CD4-positive, alpha-beta T cell (primary cell): ENCODE measurements around the gene TTC9B. TPM values are rescaled to one million over a fixed set of nuclear protein-coding genes. Genes with fewer than 3 reads are reported as not detected.

ENCODE experiments used
- ATAC-seq: fragments of 200-7000 bp; cut with Tn5 transposase; one replicate; pipeline ENCODE4 v1.10.0; 2022; ENCODE audit warnings: mild to moderate bottlenecking; ENCODE audit not compliant: poor library complexity
- CTCF ChIA-PET: fragments of 350-600 bp; sonication (Branson Sonifier 250); formaldehyde crosslinking; loops from one replicate; lab custom pipeline; 2021; ENCODE audit warnings: antibody characterized with exemption, inconsistent platforms; lab: Charles Lee
- POLR2A ChIA-PET: fragments of 350-600 bp; sonication (Branson Sonifier 250); formaldehyde crosslinking; loops from one replicate; lab custom pipeline; 2021; ENCODE audit warnings: antibody characterized with exemption, inconsistent platforms; lab: Charles Lee
- DNase-seq, 14 experiments: peaks; one replicate each; pipeline ENCODE4 v3.0.0-alpha.2; 2013 to 2020; ENCODE audit warnings: mixed read lengths in 2 of 14
- H3K27ac ChIP-seq, 2 donors: one replicate each; pipeline versions ENCODE4 v1.5.1 to v1.7.0; 2013; ENCODE audit warnings: low read length in 2 of 2, low read depth in 1 of 2, mild to moderate bottlenecking in 1 of 2
- H3K27me3 ChIP-seq, 2 experiments: 1 replicate in 1 of 2; 2 replicates in 1 of 2; pipeline versions ENCODE4 v1.6.1 to v1.7.0; 2013; ENCODE audit warnings: low read length in 2 of 2, control low read depth in 1 of 2, mild to moderate bottlenecking in 1 of 2, moderate library complexity in 1 of 2; ENCODE audit not compliant: insufficient read depth in 2 of 2, control insufficient read depth in 1 of 2
- H3K36me3 ChIP-seq: one replicate; pipeline ENCODE4 v1.6.1; 2013; ENCODE audit warnings: low read length, control low read depth; ENCODE audit not compliant: insufficient read depth
- H3K4me1 ChIP-seq: one replicate; pipeline ENCODE4 v1.6.1; 2013; ENCODE audit warnings: low read length, control low read depth; ENCODE audit not compliant: insufficient read depth
- H3K4me3 ChIP-seq: one replicate; pipeline ENCODE4 v1.5.1; 2013; ENCODE audit warnings: mild to moderate bottlenecking, low read length, moderate library complexity
- H3K9me3 ChIP-seq, 2 experiments: 1 replicate in 1 of 2; 2 replicates in 1 of 2; pipeline versions ENCODE4 v1.6.1 to v1.7.0; 2013; ENCODE audit warnings: low read length in 2 of 2, mild to moderate bottlenecking in 2 of 2, control low read depth in 1 of 2, moderate library complexity in 1 of 2; ENCODE audit not compliant: control insufficient read depth in 1 of 2, insufficient read depth in 1 of 2
- H3K27ac Mint-ChIP-seq: one replicate; pipeline ENCODE4 v1.8.0; 2020; ENCODE audit warnings: mixed read lengths
- H3K27me3 Mint-ChIP-seq: one replicate; pipeline ENCODE4 v1.8.0; 2021; ENCODE audit warnings: mixed read lengths
- H3K36me3 Mint-ChIP-seq: one replicate; pipeline ENCODE4 v1.8.0; 2021; ENCODE audit warnings: low read depth, mixed read lengths
- H3K4me1 Mint-ChIP-seq: one replicate; pipeline ENCODE4 v1.8.0; 2021; ENCODE audit warnings: low read depth, mixed read lengths
- H3K4me3 Mint-ChIP-seq: one replicate; pipeline ENCODE4 v1.8.0; 2020; ENCODE audit warnings: mild to moderate bottlenecking, mixed read lengths
- H3K9me3 Mint-ChIP-seq: one replicate; pipeline ENCODE4 v1.8.0; 2020; ENCODE audit warnings: mixed read lengths
- CTCF ChIP-seq: fragments of 200-600 bp; IDR thresholded peaks from one replicate; pipeline ENCODE4 v1.8.0; 2022; ENCODE audit warnings: antibody characterized with exemption, mild to moderate bottlenecking
- intact Hi-C, 2 experiments: fragments of 100-400 bp; cut with DNase I in 1 of 2; cut with micrococcal nuclease in 1 of 2; formaldehyde crosslinking; loops; one replicate each; pipeline versions ENCODE4 v1.15.1 to v1.9.0; 2023 to 2025; cut with DNase I, micrococcal nuclease
- total RNA-seq, 174 experiments: library from RNA in 2 of 174; stranded (reverse) in 2 of 174; gene quantifications; one replicate each; pipeline ENCODE4 v1.2.3 and lab custom pipeline; 2021 to 2026

The TTC9B gene
- total RNA-seq, 2 experiments from 2014 or later: not detected

DNA sequence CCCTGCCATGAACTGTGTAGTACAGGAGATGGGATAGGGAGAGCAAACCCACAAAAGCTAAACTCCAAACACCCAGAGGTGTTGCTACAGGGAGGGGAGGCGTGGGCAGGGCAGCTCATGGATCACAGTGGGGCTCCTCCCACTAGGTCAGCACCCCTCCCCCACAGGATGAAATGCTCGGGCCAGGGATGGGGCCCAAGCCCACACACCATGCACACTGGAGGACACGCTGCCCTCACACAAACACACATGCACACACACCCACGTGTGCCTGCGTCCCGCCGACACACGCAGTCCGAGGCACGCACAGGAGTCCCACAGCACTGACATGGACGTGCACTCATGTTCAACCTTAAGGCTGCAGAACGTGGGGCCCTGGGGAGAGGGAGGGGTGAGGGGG is 14.3 kb upstream of the TTC9B start:
- POLR2A ChIA-PET: no interaction called here
- Histone ChIP-seq H3K4me3 (no peak overlapping the region), H3K27ac (no peak overlapping the region), H3K4me1 (no peaks in the 10 kb centered on the region), H3K27me3 (no peaks in the 10 kb centered on the region), H3K36me3 (peaks cover 41% of the 10 kb centered on the region), H3K9me3 (no peaks in the 10 kb centered on the region)
- Mint-ChIP-seq H3K36me3 (peaks cover 37% of the 10 kb centered on the region), H3K27ac (no peak overlapping the region), H3K27me3 (peaks cover 5% of the 10 kb centered on the region), H3K9me3 (no peaks in the 10 kb centered on the region), H3K4me3 (no peak overlapping the region), H3K4me1 (peaks cover 12% of the 10 kb centered on the region)
- no peak for DNase-seq
- intact Hi-C loops: no loop called here
- no peak for TF ChIP-seq CTCF
- CTCF ChIA-PET: no interaction called here
- no peak for ATAC-seq

DNA sequence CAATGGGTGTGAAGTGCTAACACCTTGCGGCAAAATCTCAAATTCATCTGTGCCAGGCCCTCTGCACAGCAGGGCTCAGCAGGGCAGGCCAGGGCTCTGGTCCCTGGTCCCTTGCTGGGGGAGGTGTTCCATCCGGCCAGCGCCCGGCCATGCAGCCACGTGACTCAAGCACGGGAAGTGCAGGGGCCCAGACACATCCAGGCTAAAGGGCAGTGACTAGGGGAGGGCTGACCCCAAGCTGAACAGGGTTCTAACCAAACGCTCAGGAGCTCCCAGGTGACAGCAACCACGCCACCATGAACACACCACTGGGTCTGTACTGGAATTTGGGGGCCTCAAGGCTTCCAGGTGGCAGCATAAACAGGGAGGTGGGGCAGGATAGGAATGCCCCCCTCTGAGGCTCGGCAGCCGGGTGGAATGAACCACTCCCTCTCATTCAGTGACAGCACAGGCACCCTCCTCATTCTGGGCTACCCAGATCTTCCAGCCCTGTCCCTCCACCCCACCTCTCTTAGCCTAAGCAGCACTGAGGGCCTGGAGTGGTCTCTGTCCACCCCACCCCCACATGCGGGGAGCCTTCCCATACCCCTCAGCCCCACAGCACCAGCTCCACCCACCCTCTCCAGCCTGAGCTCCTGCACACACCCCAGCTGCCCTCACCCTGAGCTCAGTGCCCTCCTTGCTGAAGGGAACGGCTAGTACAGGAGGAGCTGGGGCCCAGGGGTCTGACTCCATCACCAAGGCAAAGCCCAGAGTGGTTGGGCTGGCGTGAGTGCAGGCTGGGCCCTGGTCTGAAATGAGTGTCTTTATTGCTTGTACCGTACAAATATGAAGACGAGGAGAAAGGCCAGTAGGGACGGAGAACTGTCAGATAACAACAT is 13.6 kb upstream of the TTC9B start:
- ATAC-seq (no peak), DNase-seq (peak in 1 of 14 experiments; percentile 16)
- H3K9me3 ChIP-seq: peaks cover 0 to under 1% of the 10 kb centered on the region in 2 experiments
- peaks cover 35% of the 10 kb centered on the region for H3K36me3 ChIP-seq
- H3K4me1 ChIP-seq: peaks cover under 1% of the 10 kb centered on the region
- Mint-ChIP-seq H3K36me3 (peaks cover 30% of the 10 kb centered on the region), H3K4me1 (peaks cover 12% of the 10 kb centered on the region), H3K9me3 (no peaks in the 10 kb centered on the region), H3K27me3 (peaks cover 6% of the 10 kb centered on the region), H3K27ac (no peak overlapping the region), H3K4me3 (no peak overlapping the region)
- intact Hi-C loops: no loop called here
- TF ChIP-seq CTCF: no peak
- H3K27ac ChIP-seq: no peak overlapping the region
- ChIA-PET CTCF (no interaction called here), POLR2A (no interaction called here)
- no peak overlapping the region for H3K4me3 ChIP-seq
- H3K27me3 ChIP-seq: no peaks in the 10 kb centered on the region

DNA sequence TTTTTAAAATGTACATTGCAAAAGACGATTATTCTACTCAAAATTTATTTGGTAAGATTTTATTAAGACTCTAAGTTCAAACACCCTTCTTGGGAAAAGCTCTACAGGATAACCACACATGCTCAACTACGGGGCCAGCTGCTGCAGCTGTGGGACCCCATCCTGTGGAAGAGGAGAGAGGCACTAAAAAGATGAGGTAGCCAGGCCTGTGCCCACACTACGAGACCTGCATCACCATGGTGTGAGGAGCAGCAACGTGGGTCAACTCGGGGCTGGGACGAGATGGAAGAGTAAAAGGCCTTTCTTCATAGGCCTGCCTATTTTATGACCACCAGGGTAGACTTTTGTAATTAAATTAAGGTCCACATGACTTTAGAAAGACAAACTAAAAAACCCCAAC is 12.9 kb upstream of the TTC9B start:
- POLR2A ChIA-PET: no interaction called here
- Histone ChIP-seq H3K36me3 (peaks cover 28% of the 10 kb centered on the region), H3K27ac (no peak overlapping the region), H3K4me3 (no peak overlapping the region), H3K9me3 (peaks cover 0 to 8% of the 10 kb centered on the region in 2 experiments), H3K4me1 (peaks cover 8% of the 10 kb centered on the region), H3K27me3 (peaks cover 6 to 7% of the 10 kb centered on the region in 2 experiments)
- TF ChIP-seq CTCF: no peak
- CTCF ChIA-PET: no interaction called here
- H3K9me3 Mint-ChIP-seq: no peaks in the 10 kb centered on the region
- peaks cover 25% of the 10 kb centered on the region for H3K36me3 Mint-ChIP-seq
- intact Hi-C loops: no loop called here
- ATAC-seq (no peak), DNase-seq (no peak)
- peak overlapping the region; percentile 13 for H3K27ac Mint-ChIP-seq
- H3K27me3 Mint-ChIP-seq: peaks cover 11% of the 10 kb centered on the region
- H3K4me3 Mint-ChIP-seq: no peak overlapping the region
- peaks cover 13% of the 10 kb centered on the region for H3K4me1 Mint-ChIP-seq
